Right lung (tissue), 5 donors: Measurements from ENCODE around the gene SDK1. TPM values are rescaled to one million over a fixed set of nuclear protein-coding genes. Genes with fewer than 3 reads are reported as not detected.

ENCODE experiments used
- DNase-seq, 2 donors: peaks; one replicate each; pipeline ENCODE4 v3.0.0-alpha.2; 2013
- polyA plus RNA-seq, 5 donors: library from polyadenylated mRNA; unstranded; fragments of 120-200 nt; gene quantifications; one replicate each; pipeline versions ENCODE4 v1.2.1 to v1.2.3, GENCODE V29; 2013; ENCODE audit warnings: inconsistent platforms in 1 of 5, low replicate concordance in 1 of 5; ENCODE audit not compliant: insufficient read length in 5 of 5, insufficient read depth in 1 of 5

SDK1 gene
- polyA plus RNA-seq, 5 donors, result 8.1 to 19.5 (median 9.5) TPM

GRCh38 chr7:3980300-3980643 is 679.2 kb downstream of the SDK1 start:
- no peak for DNase-seq

GRCh38 chr7:3981281-3981680 is 680.2 kb downstream of the SDK1 start:
- DNase-seq, result no peak

GRCh38 chr7:3984456-3984855 is 683.4 kb downstream of the SDK1 start:
- DNase-seq, result no peak

- no peak for DNase-seq
Observed at GRCh38 chr7:3986927-3987326, 685.9 kb downstream of the SDK1 start.

- no peak for DNase-seq
Observed at GRCh38 chr7:3987426-3987927, 686.4 kb downstream of the SDK1 start.

GRCh38 chr7:3989723-3990122 is 688.7 kb downstream of the SDK1 start:
- no peak for DNase-seq

- DNase-seq, result no peak
Observed at GRCh38 chr7:3991731-3992231, 690.7 kb downstream of the SDK1 start.

- DNase-seq, result no peak
Observed at GRCh38 chr7:3992841-3993240, 691.8 kb downstream of the SDK1 start.

- DNase-seq, result no peak
Observed at GRCh38 chr7:3994764-3995163, 693.7 kb downstream of the SDK1 start.

- DNase-seq, result no peak
Observed at GRCh38 chr7:3995187-3995586, 694.1 kb downstream of the SDK1 start.

GRCh38 chr7:3998060-3998459 is 697.0 kb downstream of the SDK1 start:
- peak; percentile 60 to 65 for DNase-seq

GRCh38 chr7:4000139-4000538 is 699.1 kb downstream of the SDK1 start:
- DNase-seq, result no peak

GRCh38 chr7:4000934-4001333 is 699.9 kb downstream of the SDK1 start:
- no peak for DNase-seq

- DNase-seq, result no peak
Observed at GRCh38 chr7:4001742-4002141, 700.7 kb downstream of the SDK1 start.

- no peak for DNase-seq
Observed at GRCh38 chr7:4003503-4003902, 702.5 kb downstream of the SDK1 start.

- DNase-seq, result no peak
Observed at GRCh38 chr7:4006687-4007086, 705.6 kb downstream of the SDK1 start.

GRCh38 chr7:4009211-4010060 is 708.4 kb downstream of the SDK1 start:
- no peak for DNase-seq

- peak; percentile 69 for DNase-seq
Observed at GRCh38 chr7:4010061-4010605, 709.1 kb downstream of the SDK1 start.

- DNase-seq, result no peak
Observed at GRCh38 chr7:4010923-4011656, 710.0 kb downstream of the SDK1 start.

- DNase-seq, result no peak
Observed at GRCh38 chr7:4013793-4014192, 712.7 kb downstream of the SDK1 start.

- no peak for DNase-seq
Observed at GRCh38 chr7:4014346-4015050, 713.4 kb downstream of the SDK1 start.

GRCh38 chr7:4015371-4015770 is 714.3 kb downstream of the SDK1 start:
- DNase-seq, result no peak
